Fibroblast of skin of left biceps (primary cell): ENCODE data around the gene ADAT1.

Experiments used
- DNase-seq, 2 experiments: peaks; one replicate each; pipeline ENCODE4 v3.0.0-alpha.2; 2013; ENCODE audit warnings: low read depth in 2 of 2

The ADAT1 gene

GRCh38 chr16:75622761-75623605 lies at the start of gene ADAT1:
TSS of gene ADAT1 (minus strand) at chr16:75623281. CDS start at chr16:75620799, 2,482 bp downstream.
- peak; percentile 93 to 95 for DNase-seq

- DNase-seq: no peak
Measured at GRCh38 chr16:75667503-75667902, 44.4 kb upstream of the ADAT1 start.

- DNase-seq: no peak
Measured at GRCh38 chr16:75660726-75661302, 37.7 kb upstream of the ADAT1 start.

GRCh38 chr16:75660321-75660720 lies 37.2 kb upstream of the ADAT1 start:
- no peak for DNase-seq

- no peak for DNase-seq
Measured at GRCh38 chr16:75658175-75658574, 35.1 kb upstream of the ADAT1 start.

GRCh38 chr16:75653922-75654321 lies 30.8 kb upstream of the ADAT1 start:
- peak; percentile 56 to 62 for DNase-seq

- DNase-seq: peak in 1 of 2 experiments; percentile 18
Measured at GRCh38 chr16:75648265-75649076, 25.4 kb upstream of the ADAT1 start.

GRCh38 chr16:75647492-75648264 lies 24.6 kb upstream of the ADAT1 start, which contains the start of the genes KARS1 and TERF2IP:
TSS of gene KARS1 (minus strand) at chr16:75647665. CDS start at chr16:75647639, 26 bp downstream.
TSS of gene TERF2IP (plus strand) at chr16:75647773. CDS start at chr16:75647883, 110 bp downstream.
- peak; percentile 69 to 74 for DNase-seq

GRCh38 chr16:75647112-75647491 lies 24.0 kb upstream of the ADAT1 start:
- DNase-seq: no peak

- DNase-seq: no peak
Measured at GRCh38 chr16:75644240-75645012, 21.3 kb upstream of the ADAT1 start.

GRCh38 chr16:75640598-75640997 lies 17.5 kb upstream of the ADAT1 start:
- DNase-seq: no peak

- no peak for DNase-seq
Measured at GRCh38 chr16:75635036-75635435, 12.0 kb upstream of the ADAT1 start.

- no peak for DNase-seq
Measured at GRCh38 chr16:75632857-75633256, 9.8 kb upstream of the ADAT1 start.

GRCh38 chr16:75630052-75630451 lies 7.0 kb upstream of the ADAT1 start:
- DNase-seq: no peak

GRCh38 chr16:75629132-75629531 lies 6.1 kb upstream of the ADAT1 start:
- DNase-seq: no peak

- no peak for DNase-seq
Measured at GRCh38 chr16:75628351-75628750, 5.3 kb upstream of the ADAT1 start.

- DNase-seq: no peak
Measured at GRCh38 chr16:75627851-75628250, 4.8 kb upstream of the ADAT1 start.

- no peak for DNase-seq
Measured at GRCh38 chr16:75626806-75627205, 3.7 kb upstream of the ADAT1 start.

GRCh38 chr16:75624921-75625334 lies 1.8 kb upstream of the ADAT1 start:
- DNase-seq: no peak

- no peak for DNase-seq
Measured at GRCh38 chr16:75621170-75621477, 2.0 kb downstream of the ADAT1 start.
